ENCODE measurements around the gene CELF4. TPM values are rescaled to one million over a fixed set of nuclear protein-coding genes. Genes with fewer than 3 reads are reported as not detected.

Gene CELF4
- total RNA-seq, 2 experiments from 2014 or later: not detected

- ChIA-PET CTCF (no interaction called here), POLR2A (no interaction called here)
Observed at GRCh38 chr18:37339701-37340215, 225.8 kb downstream of the CELF4 start.

DNA sequence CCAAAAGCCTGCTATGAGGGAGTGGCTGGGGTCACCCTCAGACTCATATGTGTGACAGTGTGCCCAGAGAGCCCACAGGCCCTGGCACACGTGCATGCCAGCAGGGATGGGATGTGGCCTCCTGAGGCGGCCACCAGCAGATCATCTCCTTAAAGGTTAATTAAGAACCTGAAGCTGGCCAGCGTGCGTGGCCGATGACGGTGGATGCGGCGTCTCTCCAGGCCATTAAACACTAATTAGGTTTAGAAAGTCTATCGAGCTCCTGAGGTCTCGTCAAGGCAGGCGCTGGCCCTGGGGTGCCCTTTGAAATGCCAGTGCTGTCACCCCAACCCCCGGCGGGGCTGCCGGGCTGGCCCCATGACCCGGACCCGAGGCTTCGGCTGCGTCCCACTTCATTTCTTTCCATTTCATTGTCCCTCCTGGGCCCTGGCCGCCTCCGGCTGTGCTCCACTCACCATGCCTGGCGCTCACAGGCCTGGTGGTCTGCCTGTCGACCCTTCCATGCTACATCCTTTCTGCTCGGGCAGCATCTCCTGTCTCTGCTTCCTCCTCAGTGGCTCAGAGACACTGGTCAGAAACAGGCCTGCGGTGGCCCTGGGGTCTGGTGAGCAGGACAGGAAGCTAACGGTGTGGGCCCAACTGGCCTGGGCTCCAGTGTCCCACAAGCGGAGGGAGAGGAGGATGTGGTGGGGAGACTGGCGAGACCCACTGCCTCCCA lies 228.9 kb downstream of the CELF4 start:
- CTCF ChIA-PET: no interaction called here
- POLR2A ChIA-PET: no interaction called here

GRCh38 chr18:37335409-37335736 lies 230.2 kb downstream of the CELF4 start:
- POLR2A ChIA-PET: no interaction called here
- CTCF ChIA-PET: no interaction called here

DNA sequence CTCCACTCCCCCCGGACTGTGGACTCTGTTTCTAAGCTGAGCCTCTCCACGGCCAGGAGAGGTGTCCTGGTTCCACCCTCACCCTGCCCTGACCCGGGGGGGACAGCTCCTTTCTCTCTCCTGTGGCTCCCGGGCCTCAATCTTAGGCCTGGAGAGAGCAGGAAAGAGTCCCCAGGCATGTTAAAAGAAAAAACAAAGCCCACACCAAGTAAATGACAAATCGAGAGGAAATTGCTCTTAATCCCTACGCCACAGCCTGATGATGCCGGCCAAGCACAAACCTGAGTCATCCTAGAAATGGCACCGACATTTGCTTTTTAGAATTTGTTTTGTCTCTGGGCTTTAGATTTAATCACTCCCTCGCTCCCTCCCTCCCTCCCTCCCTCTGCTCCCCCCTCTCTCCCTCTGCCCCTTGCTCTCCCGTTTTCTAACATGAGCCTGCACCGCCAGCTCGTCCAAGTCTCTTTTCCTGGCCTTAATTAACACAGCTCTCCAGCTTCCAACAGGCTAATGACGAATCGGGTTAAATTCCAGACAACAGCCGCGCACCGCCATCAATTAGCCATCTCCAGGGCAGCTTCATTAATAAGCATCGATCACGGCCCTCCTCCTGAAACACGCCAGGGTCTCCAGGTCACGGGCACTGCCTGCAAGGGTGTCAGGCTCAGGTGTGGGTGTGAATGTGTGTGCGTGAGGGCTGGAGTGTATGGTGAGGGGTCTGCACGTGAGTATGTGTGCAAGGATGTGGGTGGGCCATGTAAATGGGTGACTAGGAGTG lies 230.8 kb downstream of the CELF4 start:
- POLR2A ChIA-PET: no interaction called here

DNA sequence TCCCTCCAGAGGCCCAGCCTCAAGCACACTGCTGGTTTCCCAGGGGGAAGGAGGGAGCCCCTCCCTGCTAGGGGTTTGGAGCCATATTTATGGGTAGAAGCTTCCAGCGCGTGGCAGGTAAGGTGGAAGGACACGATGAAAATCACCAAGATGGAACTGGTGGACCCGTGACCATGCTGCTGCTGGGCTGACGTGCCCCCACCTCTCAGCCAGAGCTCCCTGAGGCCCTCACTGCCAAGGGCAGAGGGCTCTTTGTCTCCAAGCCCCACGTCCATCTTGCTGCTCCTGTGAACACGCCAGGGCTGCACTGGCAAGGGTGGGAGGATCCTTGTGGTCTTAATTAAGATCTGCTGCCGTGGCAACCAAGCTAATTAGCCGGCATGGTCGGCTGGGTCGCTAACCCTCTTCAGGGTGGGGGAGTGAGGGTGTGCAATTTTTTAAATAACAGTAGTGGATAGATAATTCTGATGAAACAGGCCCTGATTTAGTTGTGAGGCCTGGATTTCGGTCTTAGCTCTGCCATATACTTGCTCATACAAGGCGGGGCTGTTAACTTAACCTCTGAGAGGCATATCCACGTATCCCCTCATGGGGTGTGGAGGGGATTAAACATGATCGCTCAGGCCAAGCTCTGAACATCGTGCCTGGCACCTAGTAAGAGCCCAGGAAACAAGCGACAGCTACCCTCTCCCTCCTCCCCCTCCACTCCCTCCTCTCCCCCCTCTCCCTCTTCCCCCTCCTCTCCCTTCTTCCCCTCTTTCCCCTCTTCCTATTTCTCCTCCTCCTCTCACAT lies 232.8 kb downstream of the CELF4 start:
- ChIA-PET POLR2A (no interaction called here), CTCF (no interaction called here)

More for the DNA sequence above, 230.8 kb downstream of the CELF4 start:
- CTCF ChIA-PET: no interaction called here

DNA sequence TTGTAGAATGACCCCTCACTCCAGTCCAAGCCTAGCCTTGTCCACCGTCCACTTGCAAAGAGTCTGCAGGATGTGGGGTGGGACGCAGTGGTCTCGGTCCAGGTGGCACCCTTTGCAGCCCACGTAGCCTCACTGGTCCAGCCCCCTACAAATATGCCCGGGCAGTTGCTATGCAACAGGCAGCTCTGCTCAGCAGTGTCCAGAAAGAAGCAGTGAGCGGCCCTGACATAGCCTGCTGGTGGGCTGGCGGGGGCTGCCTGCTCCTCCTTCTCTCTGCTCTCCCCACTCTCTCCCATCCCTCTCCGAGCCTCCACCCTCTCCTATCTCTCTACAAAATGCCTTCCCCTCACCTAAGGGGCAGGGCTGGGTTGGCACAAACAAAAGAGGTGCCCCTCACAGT lies 233.4 kb downstream of the CELF4 start:
- CTCF ChIA-PET: no interaction called here

GRCh38 chr18:37330173-37330572 lies 235.4 kb downstream of the CELF4 start:
- CTCF ChIA-PET: no interaction called here

More for the DNA sequence above, 233.4 kb downstream of the CELF4 start:
- POLR2A ChIA-PET: no interaction called here

GRCh38 chr18:37328946-37329719 lies 236.5 kb downstream of the CELF4 start:
- CTCF ChIA-PET: no interaction called here
- POLR2A ChIA-PET: no interaction called here

More at GRCh38 chr18:37330173-37330572, 235.4 kb downstream of the CELF4 start:
- POLR2A ChIA-PET: no interaction called here

GRCh38 chr18:37327063-37327577 lies 238.5 kb downstream of the CELF4 start:
- ChIA-PET CTCF (no interaction called here), POLR2A (no interaction called here)

DNA sequence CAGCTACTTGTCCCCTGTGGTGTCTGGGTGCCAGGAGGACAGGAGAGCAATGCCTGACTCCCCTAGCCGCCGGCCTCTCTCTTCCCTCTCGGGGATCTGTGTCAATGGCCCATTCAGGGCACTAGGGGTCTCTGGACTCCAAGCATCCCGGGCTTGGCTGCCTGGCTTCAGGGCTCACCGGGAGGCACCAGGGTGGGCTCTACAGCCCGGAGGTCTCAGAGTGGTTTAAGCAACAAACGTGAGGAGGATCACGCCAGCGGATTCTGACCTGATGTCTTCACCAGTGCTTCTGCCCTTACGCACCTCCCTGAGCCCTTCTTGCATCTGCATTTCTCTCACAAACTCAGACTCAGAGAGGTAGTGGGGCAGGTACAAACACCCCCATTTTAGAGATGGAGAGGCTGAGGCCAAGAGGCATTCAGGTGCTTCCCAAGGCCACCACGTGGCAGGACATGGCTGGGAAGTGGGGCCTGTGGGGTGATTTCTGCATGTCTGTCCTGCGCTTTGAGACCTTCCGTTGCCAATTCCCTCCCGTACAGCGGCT lies 243.0 kb downstream of the CELF4 start:
- ChIA-PET POLR2A (no interaction called here), CTCF (interaction anchor here (0.9 kb wide), 1 partner anchor 13 kb away, joined by 3 read pairs; no protein-coding TSS in a partner anchor)

DNA sequence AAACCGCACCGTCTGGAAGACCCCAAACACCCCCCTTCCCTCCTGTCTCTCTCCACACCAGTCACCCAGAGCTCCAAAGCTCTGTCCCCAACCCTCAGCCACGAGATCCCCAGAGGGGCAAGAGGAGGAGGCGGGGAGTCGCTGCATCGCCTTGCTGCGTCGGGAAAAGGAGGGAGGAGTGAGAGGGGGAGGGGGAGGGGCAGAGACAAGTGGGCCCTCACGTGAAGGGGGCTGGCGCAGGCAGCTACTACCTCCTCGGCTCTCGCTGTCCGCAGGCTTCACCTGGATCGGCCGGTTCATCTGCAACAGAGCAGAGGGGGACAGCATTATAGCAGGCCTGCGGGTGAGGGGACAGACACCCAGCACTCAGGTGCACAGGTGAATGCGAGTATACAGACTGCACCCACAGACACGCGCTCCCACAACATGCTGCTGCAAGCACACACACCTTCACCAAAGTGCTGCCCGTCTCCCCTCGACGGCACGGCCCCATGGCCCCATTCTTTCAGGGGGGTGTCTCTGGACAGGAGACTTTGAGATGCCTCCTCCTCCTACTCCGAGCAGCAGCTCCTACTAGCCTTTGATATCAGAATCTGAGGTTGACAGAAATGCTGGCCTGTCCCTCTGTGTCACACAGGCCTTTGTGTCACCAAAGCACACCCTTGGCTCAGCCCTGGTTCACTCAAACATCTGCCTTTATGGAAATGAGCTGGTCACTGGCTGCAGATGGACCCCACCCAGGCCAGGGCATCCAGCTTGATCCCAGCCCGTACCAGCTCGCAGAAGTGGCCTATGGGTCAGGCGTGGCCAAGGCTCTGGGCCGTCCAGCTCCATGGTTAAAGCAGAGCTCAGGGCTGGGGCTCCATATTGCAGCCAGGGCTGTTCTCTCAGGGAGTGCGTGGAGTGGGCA lies 243.8 kb downstream of the CELF4 start:
- POLR2A ChIA-PET: no interaction called here
- CTCF ChIA-PET: interaction anchor here (0.9 kb wide), 1 partner anchor 12 kb away, joined by 3 read pairs; no protein-coding TSS in a partner anchor

DNA sequence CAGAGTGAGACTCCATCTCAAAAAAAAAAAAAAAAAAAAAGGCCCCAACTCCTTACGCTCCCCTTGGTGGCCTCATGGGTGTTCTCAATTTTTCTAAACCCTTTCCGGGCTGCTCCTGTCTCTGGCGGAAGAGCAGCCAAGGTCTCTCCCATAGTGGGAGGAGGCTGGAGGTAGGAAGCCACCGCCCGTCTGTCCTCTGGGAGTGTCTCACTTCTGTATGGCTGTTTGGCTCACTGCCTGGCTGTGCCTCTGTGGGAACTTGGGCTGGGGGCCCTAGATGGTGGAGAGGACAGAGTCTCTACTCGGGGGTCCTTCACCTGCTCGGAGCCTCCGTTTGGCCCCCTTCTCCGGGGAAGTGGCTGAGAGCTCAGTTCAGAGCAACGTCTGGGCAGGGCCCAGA lies 245.3 kb downstream of the CELF4 start:
- CTCF ChIA-PET: no interaction called here

GRCh38 chr18:37318360-37319355 lies 246.9 kb downstream of the CELF4 start:
- ChIA-PET POLR2A (no interaction called here), CTCF (no interaction called here)

More for the DNA sequence above, 245.3 kb downstream of the CELF4 start:
- POLR2A ChIA-PET: no interaction called here

- POLR2A ChIA-PET: no interaction called here
- CTCF ChIA-PET: no interaction called here
Observed at GRCh38 chr18:37317486-37317885, 248.1 kb downstream of the CELF4 start.

- CTCF ChIA-PET: interaction anchor here (1.6 kb wide), 1 partner anchor 11 kb away, joined by 3 read pairs; no protein-coding TSS in a partner anchor
- POLR2A ChIA-PET: no interaction called here
Observed at GRCh38 chr18:37316468-37316867, 249.1 kb downstream of the CELF4 start.

DNA sequence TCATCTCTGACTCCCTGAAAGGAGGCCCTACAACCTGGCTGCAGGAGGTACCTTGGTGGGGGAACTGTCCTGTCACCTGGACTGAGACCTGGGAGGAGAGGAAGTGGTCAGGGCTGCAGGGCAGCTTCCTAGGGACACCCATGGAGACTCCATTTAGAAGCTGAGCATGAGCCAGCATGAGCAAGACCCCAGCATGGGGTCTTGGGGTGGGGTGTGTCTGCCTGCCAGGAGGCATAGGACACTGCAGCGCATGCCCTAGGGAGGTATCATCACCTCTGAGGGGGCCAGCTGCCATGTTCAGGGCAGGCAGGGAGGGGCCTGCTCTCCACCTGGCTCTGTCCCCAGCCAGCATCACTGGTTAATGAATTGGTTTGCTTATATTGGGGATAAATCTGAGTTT lies 249.7 kb downstream of the CELF4 start:
- CTCF ChIA-PET: interaction anchor here (1.6 kb wide), 1 partner anchor 11 kb away, joined by 3 read pairs; no protein-coding TSS in a partner anchor
- POLR2A ChIA-PET: no interaction called here

DNA sequence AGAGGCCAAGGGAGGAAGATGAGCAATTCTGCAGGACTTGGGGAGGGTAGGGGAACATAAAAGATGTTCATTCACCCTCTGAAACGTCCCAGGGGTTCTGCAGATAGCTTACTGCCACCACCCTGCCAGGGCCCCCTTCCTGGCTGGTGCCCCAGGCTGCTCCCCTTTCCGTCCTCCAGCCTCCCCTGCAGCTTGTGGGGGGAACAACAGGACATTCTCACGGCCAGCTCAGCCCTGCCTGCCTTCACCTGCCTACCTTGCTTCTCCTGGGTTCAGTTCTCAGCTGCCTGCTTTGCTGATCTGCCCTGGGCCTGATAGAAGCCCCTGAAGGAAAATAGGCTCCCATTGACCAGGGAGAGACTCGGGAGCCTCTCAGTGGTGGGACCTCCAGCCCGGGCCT lies 251.1 kb downstream of the CELF4 start:
- CTCF ChIA-PET: interaction anchor here (1.6 kb wide), 1 partner anchor 9 kb away, joined by 3 read pairs; no protein-coding TSS in a partner anchor
- POLR2A ChIA-PET: no interaction called here

All from activated CD8-positive, alpha-beta memory T cell treated with anti-CD3 and anti-CD28 coated beads for 36 hours (primary cell).